Stomach (tissue), 9 donors: ENCODE results near the gene ARFGAP1. TPM values are rescaled to one million over a fixed set of nuclear protein-coding genes. Genes with fewer than 3 reads are reported as not detected.

Source experiments
- DNase-seq, 2 donors: peaks; one replicate each; pipeline versions ENCODE4 v3.0.0 to v3.0.0-alpha.2; 2013 to 2019
- H3K27ac ChIP-seq, 5 donors: fragments of 200-600 bp in 4 of 5; sonication (generic) in 4 of 5; one replicate each; pipeline ENCODE4 v1.5.1; 2013 to 2019; ENCODE audit warnings: mild to moderate bottlenecking in 1 of 5, moderate library complexity in 1 of 5
- H3K27me3 ChIP-seq, 3 donors: fragments of 200-600 bp; sonication (generic); one replicate each; pipeline ENCODE4 v1.5.1; 2017 to 2019; ENCODE audit warnings: mixed run types in 1 of 3
- H3K36me3 ChIP-seq, 4 donors: fragments of 200-600 bp; sonication (generic); 1 replicate in 3 of 4; 2 replicates in 1 of 4; pipeline ENCODE4 v1.5.1; 2016 to 2019
- H3K4me1 ChIP-seq, 4 donors: fragments of 200-600 bp; sonication (generic); one replicate each; pipeline ENCODE4 v1.5.1; 2016 to 2019
- H3K4me3 ChIP-seq, 4 donors: fragments of 200-600 bp; sonication (generic) in 3 of 4; one replicate each; pipeline ENCODE4 v1.5.1; 2016 to 2019; ENCODE audit warnings: mild to moderate bottlenecking in 1 of 4
- H3K9me3 ChIP-seq, 4 donors: fragments of 200-600 bp; sonication (generic); one replicate each; pipeline ENCODE4 v1.5.1; 2016 to 2019
- EP300 ChIP-seq: sonication (generic); formaldehyde crosslinking; IDR thresholded peaks from one replicate; pipeline ENCODE4 v1.6.1; 2017; ENCODE audit warnings: antibody characterized with exemption
- POLR2A ChIP-seq, 4 donors: fragments of 450-650 bp; IDR thresholded peaks; one replicate each; pipeline ENCODE4 v1.6.1; 2016; ENCODE audit warnings: antibody characterized with exemption in 4 of 4, control low read depth in 2 of 4, mild to moderate bottlenecking in 1 of 4, moderate library complexity in 1 of 4
- POLR2AphosphoS5 ChIP-seq, 3 donors: sonication (generic); formaldehyde crosslinking; IDR thresholded peaks; one replicate each; pipeline ENCODE4 v1.6.1; 2016; ENCODE audit warnings: antibody characterized with exemption in 3 of 3
- WGBS, 5 donors: extraction: QIAGEN DNeasy Blood & Tissue Kit in 3 of 5; methylation state at CpG; one replicate each; pipeline versions ENCODE4 v1.1.5 to v1.1.7; 2013 to 2018; 5-methylcytosine and 5-hydroxymethylcytosine counted together
- intact Hi-C: fragments of 100-400 bp; cut with DNase I; formaldehyde crosslinking; loops from one replicate; pipeline ENCODE4 v1.15.1; 2023; ENCODE audit warnings: low total_unique reads
- polyA plus RNA-seq, 3 donors: library from polyadenylated mRNA; stranded (reverse); fragments of 200-250 nt; gene quantifications; one replicate each; pipeline ENCODE4 v1.2.3, GENCODE V29; 2013
- total RNA-seq, 5 donors: library from RNA; depleted of rRNA; stranded (reverse); fragments of >200 nt; gene quantifications; one replicate each; pipeline versions ENCODE4 v1.1.0 to v1.2.3, GENCODE V29; 2014 to 2016
- TF ChIP-seq, protein P1 (sequence below), 7 experiments: fragments of 450-650 bp in 4 of 7; fragments of 200-600 bp in 3 of 7; sonication (generic) in 3 of 7; IDR thresholded peaks; one replicate each; pipeline ENCODE4 v1.5.1; 2016 to 2019; ENCODE audit warnings: antibody characterized with exemption in 7 of 7, control low read depth in 2 of 7, mild to moderate bottlenecking in 1 of 7
- donor health status: healthy with polysubstance abuse.
- donor health status: Bipolar disorder and iron deficiency.
- donor health status: healthy.

The ARFGAP1 gene
- total and polyA plus RNA-seq, 8 donors: 51.3 to 146 (median 59.4) TPM

- no peaks in the 10 kb centered on the region for H3K27me3 ChIP-seq
- no peaks in the 10 kb centered on the region for H3K4me1 ChIP-seq
- no peak overlapping the region for H3K4me3 ChIP-seq
- H3K9me3 ChIP-seq: no peaks in the 10 kb centered on the region
- TF ChIP-seq POLR2AphosphoS5 (IDR thresholded peaks at IDR 0.05) (no peak), EP300 (no peak), POLR2A (IDR thresholded peaks at IDR 0.05) (no peak)
- TF ChIP-seq, protein P1, sequence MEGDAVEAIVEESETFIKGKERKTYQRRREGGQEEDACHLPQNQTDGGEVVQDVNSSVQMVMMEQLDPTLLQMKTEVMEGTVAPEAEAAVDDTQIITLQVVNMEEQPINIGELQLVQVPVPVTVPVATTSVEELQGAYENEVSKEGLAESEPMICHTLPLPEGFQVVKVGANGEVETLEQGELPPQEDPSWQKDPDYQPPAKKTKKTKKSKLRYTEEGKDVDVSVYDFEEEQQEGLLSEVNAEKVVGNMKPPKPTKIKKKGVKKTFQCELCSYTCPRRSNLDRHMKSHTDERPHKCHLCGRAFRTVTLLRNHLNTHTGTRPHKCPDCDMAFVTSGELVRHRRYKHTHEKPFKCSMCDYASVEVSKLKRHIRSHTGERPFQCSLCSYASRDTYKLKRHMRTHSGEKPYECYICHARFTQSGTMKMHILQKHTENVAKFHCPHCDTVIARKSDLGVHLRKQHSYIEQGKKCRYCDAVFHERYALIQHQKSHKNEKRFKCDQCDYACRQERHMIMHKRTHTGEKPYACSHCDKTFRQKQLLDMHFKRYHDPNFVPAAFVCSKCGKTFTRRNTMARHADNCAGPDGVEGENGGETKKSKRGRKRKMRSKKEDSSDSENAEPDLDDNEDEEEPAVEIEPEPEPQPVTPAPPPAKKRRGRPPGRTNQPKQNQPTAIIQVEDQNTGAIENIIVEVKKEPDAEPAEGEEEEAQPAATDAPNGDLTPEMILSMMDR (IDR thresholded peaks at IDR 0.05): no peak
- H3K27ac ChIP-seq: no peak overlapping the region
- DNase-seq: no peak
- intact Hi-C loops: no loop called here
- WGBS, 5 donors: 78 to 89% (median 85%) methylated on average over 5 to 19 of the region's 19 CpGs
- H3K36me3 ChIP-seq: peaks cover 81 to 100% (median 100%) of the 10 kb centered on the region in 4 donors
These were observed 8.4 kb downstream of the ARFGAP1 start for GRCh38 chr20:63280929-63281545.

GRCh38 chr20:63281742-63282665 is 9.4 kb downstream of the ARFGAP1 start:
- Histone ChIP-seq H3K27ac (no peak overlapping the region), H3K9me3 (no peaks in the 10 kb centered on the region), H3K4me3 (no peak overlapping the region), H3K27me3 (no peaks in the 10 kb centered on the region), H3K4me1 (no peaks in the 10 kb centered on the region), H3K36me3 (peaks cover 80 to 100% (median 100%) of the 10 kb centered on the region in 4 donors)
- 88 to 95% (median 90%) methylated on average over 28 to 38 of the region's 38 CpGs for WGBS, 5 donors
- TF ChIP-seq POLR2A (IDR thresholded peaks at IDR 0.05): no peak
- no peak for TF ChIP-seq EP300
- TF ChIP-seq, protein P1 (IDR thresholded peaks at IDR 0.05): no peak
- TF ChIP-seq POLR2AphosphoS5 (IDR thresholded peaks at IDR 0.05): no peak
- intact Hi-C loops: no loop called here
- DNase-seq: no peak

DNA sequence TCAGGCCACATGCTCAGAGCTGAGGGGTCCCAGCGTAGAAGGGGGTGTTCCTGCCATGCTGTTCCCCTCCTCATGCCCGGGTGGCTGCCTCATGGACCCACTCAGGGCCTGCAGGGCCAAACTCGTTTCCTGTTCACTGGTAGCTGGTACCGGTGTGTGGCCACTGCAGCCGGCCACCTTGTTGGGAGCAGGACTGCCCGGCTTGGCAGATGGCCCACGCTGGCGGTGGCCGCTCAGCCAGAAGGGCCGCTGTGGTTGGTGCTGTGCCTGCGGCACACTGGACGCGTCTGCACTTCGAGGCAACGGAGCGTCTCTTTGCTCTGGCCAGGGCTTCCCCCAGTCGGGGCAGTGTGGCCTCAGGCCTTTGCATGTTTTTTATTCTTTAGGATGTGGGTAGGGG is 10.3 kb downstream of the ARFGAP1 start:
- H3K9me3 ChIP-seq: no peaks in the 10 kb centered on the region
- H3K27me3 ChIP-seq: no peaks in the 10 kb centered on the region
- no peaks in the 10 kb centered on the region for H3K4me1 ChIP-seq
- H3K27ac ChIP-seq: no peak overlapping the region
- peaks cover 80 to 100% (median 100%) of the 10 kb centered on the region in 4 donors for H3K36me3 ChIP-seq
- TF ChIP-seq, protein P1 (IDR thresholded peaks at IDR 0.05): no peak
- TF ChIP-seq POLR2AphosphoS5 (IDR thresholded peaks at IDR 0.05) (no peak), EP300 (no peak), POLR2A (IDR thresholded peaks at IDR 0.05) (no peak)
- intact Hi-C loops: no loop called here
- 88 to 97% (median 93%) methylated on average over 15 to 17 of the region's 17 CpGs for WGBS, 5 donors
- DNase-seq: no peak
- no peak overlapping the region for H3K4me3 ChIP-seq

DNA sequence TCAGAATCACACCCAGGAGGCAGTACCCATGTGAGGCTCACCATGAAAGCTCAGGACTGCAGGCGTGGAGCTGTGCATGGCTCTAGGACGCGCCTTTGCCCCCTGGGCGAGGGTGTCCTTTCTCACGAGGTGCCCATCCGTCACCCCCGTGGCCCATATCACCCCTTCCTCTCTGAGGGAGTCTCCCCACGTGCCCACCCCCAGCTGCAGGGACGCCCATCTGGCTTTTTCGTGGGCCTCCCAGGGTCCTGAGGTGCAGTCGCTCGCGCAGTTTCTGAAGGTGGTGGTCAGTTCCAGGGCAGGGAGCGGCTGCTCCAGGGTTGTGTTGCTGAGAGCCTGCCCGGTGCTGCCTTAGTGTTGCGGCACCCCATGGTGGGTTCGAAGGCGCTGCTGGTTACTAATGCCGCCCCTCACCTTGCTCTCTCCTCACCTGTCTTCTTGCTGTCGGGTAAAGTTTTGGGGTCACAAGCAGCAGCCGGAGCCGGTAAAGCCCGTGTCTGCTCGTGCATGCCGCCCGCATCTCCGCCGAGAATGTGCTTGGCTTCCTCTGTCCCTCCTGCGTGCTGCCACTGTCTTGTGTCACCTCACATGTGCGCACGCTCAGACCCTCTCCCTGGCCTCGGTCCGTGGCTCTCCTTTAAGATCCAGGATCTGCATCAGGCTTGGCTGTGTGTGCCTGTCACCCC is 10.9 kb downstream of the ARFGAP1 start:
- no peaks in the 10 kb centered on the region for H3K9me3 ChIP-seq
- no peak overlapping the region for H3K4me3 ChIP-seq
- TF ChIP-seq, protein P1 (IDR thresholded peaks at IDR 0.05): no peak
- TF ChIP-seq POLR2A (IDR thresholded peaks at IDR 0.05) (no peak), EP300 (no peak), POLR2AphosphoS5 (IDR thresholded peaks at IDR 0.05) (no peak)
- intact Hi-C loops: no loop called here
- H3K4me1 ChIP-seq: no peaks in the 10 kb centered on the region
- WGBS, 5 donors: 92 to 95% (median 93%) methylated on average over 24 to 33 of the region's 33 CpGs
- peaks cover 80 to 100% (median 100%) of the 10 kb centered on the region in 4 donors for H3K36me3 ChIP-seq
- no peak overlapping the region for H3K27ac ChIP-seq
- no peaks in the 10 kb centered on the region for H3K27me3 ChIP-seq
- DNase-seq: no peak
